SU-DHL-6 (cell line): Measurements from ENCODE around the gene EPB41L5.

Experiments used
- CTCF ChIP-seq: fragments of 200-600 bp; sonication (generic); IDR thresholded peaks from one replicate; pipeline ENCODE4 v1.5.1; 2017; ENCODE audit warnings: antibody characterized with exemption, mild to moderate bottlenecking, low read length, moderate library complexity; ENCODE audit not compliant: insufficient read depth, poor library complexity, severe bottlenecking
- EZH2phosphoT487 ChIP-seq: fragments of 200-600 bp; sonication (generic), shearing (Covaris generic); conservative IDR thresholded peaks from 2 replicates; pipeline ENCODE4 v1.6.1; 2018; ENCODE audit warnings: mild to moderate bottlenecking, antibody characterized with exemption, low read length, moderate library complexity, mixed read lengths

- TF ChIP-seq CTCF, result no peak
- no peak for TF ChIP-seq EZH2phosphoT487
Observed at GRCh38 chr2:120060088-120060623, 47.3 kb downstream of the EPB41L5 start.
